BE2C (cell line): Measurements from ENCODE around the gene CEACAM8.
"Not testable (repeated sequence)": the region's sequence is repeated elsewhere in the genome, so short reads cannot be mapped to it uniquely, and the experiment has no call there.

Experiments
- DNase-seq: peaks from one replicate; pipeline ENCODE4 v3.0.0-alpha.2; 2020
- H3K27me3 ChIP-seq: fragments of 250-450 bp; sonication (Bioruptor Pico); 2 replicates; pipeline ENCODE4 v1.5.1; 2020; ENCODE audit warnings: mild to moderate bottlenecking
- H3K36me3 ChIP-seq: fragments of 250-450 bp; sonication (Bioruptor Pico); 2 replicates; pipeline ENCODE4 v1.5.1; 2020; ENCODE audit warnings: mild to moderate bottlenecking
- H3K4me1 ChIP-seq: fragments of 250-450 bp; sonication (Bioruptor Pico); 2 replicates; pipeline ENCODE4 v1.5.1; 2020
- H3K4me3 ChIP-seq: 2 replicates; pipeline ENCODE4 v1.5.1; 2011; ENCODE audit warnings: low read depth, low read length
- H3K9me3 ChIP-seq: fragments of 250-450 bp; sonication (Bioruptor Pico); 2 replicates; pipeline ENCODE4 v1.5.1; 2020
- CTCF ChIP-seq: IDR thresholded peaks from 2 replicates; pipeline ENCODE4 v1.5.1; 2012; ENCODE audit warnings: mild to moderate bottlenecking, low read depth, low read length

CEACAM8 gene

GRCh38 chr19:42568006-42568405 is 26.7 kb downstream of the CEACAM8 start:
- Histone ChIP-seq H3K4me3 (no peak overlapping the region), H3K4me1 (no peaks in the 10 kb centered on the region), H3K27me3 (peaks cover 20% of the 10 kb centered on the region), H3K36me3 (no peaks in the 10 kb centered on the region), H3K9me3 (no peaks in the 10 kb centered on the region)
- no peak for DNase-seq
- no peak for TF ChIP-seq CTCF

GRCh38 chr19:42567567-42567966 is 27.2 kb downstream of the CEACAM8 start:
- H3K36me3 ChIP-seq, result no peaks in the 10 kb centered on the region
- no peak for TF ChIP-seq CTCF
- peaks cover 20% of the 10 kb centered on the region for H3K27me3 ChIP-seq
- H3K4me1 ChIP-seq, result no peaks in the 10 kb centered on the region
- no peaks in the 10 kb centered on the region for H3K9me3 ChIP-seq
- DNase-seq, result no peak
- H3K4me3 ChIP-seq, result no peak overlapping the region

GRCh38 chr19:42563352-42564210 is 31.1 kb downstream of the CEACAM8 start:
- no peaks in the 10 kb centered on the region for H3K4me1 ChIP-seq
- H3K27me3 ChIP-seq, result peaks cover 11% of the 10 kb centered on the region; the same call in 1 of the 2 replicates
- no peaks in the 10 kb centered on the region for H3K9me3 ChIP-seq
- DNase-seq, result peak; percentile 49
- H3K36me3 ChIP-seq, result no peaks in the 10 kb centered on the region
- peak; percentile 70 for TF ChIP-seq CTCF
- H3K4me3 ChIP-seq, result no peak overlapping the region

- no peaks in the 10 kb centered on the region for H3K27me3 ChIP-seq
These were observed 33.2 kb downstream of the CEACAM8 start for GRCh38 chr19:42561512-42561911.

GRCh38 chr19:42560731-42561130 is 34.0 kb downstream of the CEACAM8 start:
- no peak for DNase-seq
- Histone ChIP-seq H3K36me3 (no peaks in the 10 kb centered on the region), H3K4me1 (no peaks in the 10 kb centered on the region), H3K27me3 (no peaks in the 10 kb centered on the region), H3K4me3 (no peak overlapping the region), H3K9me3 (no peaks in the 10 kb centered on the region)
- no peak for TF ChIP-seq CTCF

More at GRCh38 chr19:42561512-42561911, 33.2 kb downstream of the CEACAM8 start:
- Histone ChIP-seq H3K4me3 (no peak overlapping the region), H3K9me3 (no peaks in the 10 kb centered on the region), H3K36me3 (no peaks in the 10 kb centered on the region), H3K4me1 (no peaks in the 10 kb centered on the region)
- DNase-seq, result no peak
- TF ChIP-seq CTCF, result no peak

GRCh38 chr19:42558450-42559150 is 36.1 kb downstream of the CEACAM8 start:
- no peak for TF ChIP-seq CTCF
- H3K9me3 ChIP-seq, result no peaks in the 10 kb centered on the region
- H3K4me1 ChIP-seq, result no peaks in the 10 kb centered on the region
- H3K27me3 ChIP-seq, result no peaks in the 10 kb centered on the region
- no peak for DNase-seq
- no peak overlapping the region for H3K4me3 ChIP-seq
- H3K36me3 ChIP-seq, result no peaks in the 10 kb centered on the region

- H3K27me3 ChIP-seq, DNase-seq, H3K4me1 ChIP-seq, H3K4me3 ChIP-seq, H3K9me3 ChIP-seq, H3K36me3 ChIP-seq: not testable (repeated sequence)
These were observed 37.3 kb downstream of the CEACAM8 start for GRCh38 chr19:42557386-42557871.
